ENCODE measurements around the gene KLHDC8B. TPM values are rescaled to one million over a fixed set of nuclear protein-coding genes. Genes with fewer than 3 reads are reported as not detected.
"Not testable (repeated sequence)": the region's sequence is repeated elsewhere in the genome, so short reads cannot be mapped to it uniquely, and the experiment has no call there.

The KLHDC8B gene
- total RNA-seq, 1 donor from 2014 or later, result 0.66 TPM

GRCh38 chr3:49181351-49181750 is 10.0 kb downstream of the KLHDC8B start:
- intact Hi-C loops (cut with micrococcal nuclease), result no loop called here

GRCh38 chr3:49182682-49183081 is 11.3 kb downstream of the KLHDC8B start:
- intact Hi-C loops (cut with micrococcal nuclease), result no loop called here

GRCh38 chr3:49183873-49184272 is 12.5 kb downstream of the KLHDC8B start:
- intact Hi-C loops (cut with micrococcal nuclease), result no loop called here

GRCh38 chr3:49191741-49192140 is 20.3 kb downstream of the KLHDC8B start:
- intact Hi-C loops (cut with micrococcal nuclease), result no loop called here

GRCh38 chr3:49198161-49198560 is 26.8 kb downstream of the KLHDC8B start:
- intact Hi-C loops (cut with micrococcal nuclease), result no loop called here

GRCh38 chr3:49198611-49199230 is 27.3 kb downstream of the KLHDC8B start:
- intact Hi-C loops (cut with micrococcal nuclease), result no loop called here

GRCh38 chr3:49199239-49199899 is 28.0 kb downstream of the KLHDC8B start:
- intact Hi-C loops (cut with micrococcal nuclease), result no loop called here

GRCh38 chr3:49199900-49200281 is 28.5 kb downstream of the KLHDC8B start:
- intact Hi-C loops (cut with micrococcal nuclease), result no loop called here

GRCh38 chr3:49213541-49213943 is 42.1 kb downstream of the KLHDC8B start:
- intact Hi-C loops (cut with micrococcal nuclease), result no loop called here

- intact Hi-C loops (cut with micrococcal nuclease), result no loop called here
Observed at GRCh38 chr3:49213998-49214397, 42.6 kb downstream of the KLHDC8B start.

- intact Hi-C loops (cut with micrococcal nuclease), result not testable (repeated sequence)
Observed at GRCh38 chr3:49216687-49217086, 45.3 kb downstream of the KLHDC8B start.

GRCh38 chr3:49217108-49217507 is 45.7 kb downstream of the KLHDC8B start:
- intact Hi-C loops (cut with micrococcal nuclease), result not testable (repeated sequence)

GRCh38 chr3:49217688-49218470 is 46.5 kb downstream of the KLHDC8B start:
- intact Hi-C loops (cut with micrococcal nuclease), result no loop called here

GRCh38 chr3:49218471-49218989 is 47.1 kb downstream of the KLHDC8B start:
- intact Hi-C loops (cut with micrococcal nuclease), result not testable (repeated sequence)

GRCh38 chr3:49219132-49219531 is 47.7 kb downstream of the KLHDC8B start:
- intact Hi-C loops (cut with micrococcal nuclease), result no loop called here

GRCh38 chr3:49220985-49221563 is 49.7 kb downstream of the KLHDC8B start:
- intact Hi-C loops (cut with micrococcal nuclease), result not testable (repeated sequence)

- intact Hi-C loops (cut with micrococcal nuclease), result no loop called here
Observed at GRCh38 chr3:49222002-49222401, 50.6 kb downstream of the KLHDC8B start.

Other genes with a start within 250 kb of the KLHDC8B start
- 37.9 and 39.8 TPM in 2 replicates for gene P4HTM, start 181.4 kb upstream of the KLHDC8B start, total RNA-seq
- 156 TPM in 2 replicates for gene WDR6, start 164.2 kb upstream of the KLHDC8B start, total RNA-seq
- 21.9 and 23.7 TPM in 2 replicates for gene DALRD3, start 153.0 kb upstream of the KLHDC8B start, total RNA-seq
- gene NDUFAF3, start 149.5 kb upstream of the KLHDC8B start, total RNA-seq, result 110 and 111 TPM in 2 replicates
- 259 and 264 TPM in 2 replicates for gene IMPDH2, start 142.2 kb upstream of the KLHDC8B start, total RNA-seq
- gene QRICH1, start 77.5 kb upstream of the KLHDC8B start, total RNA-seq, result 138 and 147 TPM in 2 replicates
- gene QARS1, start 66.8 kb upstream of the KLHDC8B start, total RNA-seq, result 217 and 243 TPM in 2 replicates
- gene USP19, start 50.8 kb upstream of the KLHDC8B start, total RNA-seq, result 61.2 and 63.5 TPM in 2 replicates
- gene LAMB2, start 38.5 kb upstream of the KLHDC8B start, total RNA-seq, result not detected in 2 replicates
- 23.4 and 24.0 TPM in 2 replicates for gene CCDC71, start 5.3 kb upstream of the KLHDC8B start, total RNA-seq
- 11.6 and 12.7 TPM in 2 replicates for gene C3orf62, start 105.6 kb downstream of the KLHDC8B start, total RNA-seq
- 84.2 and 87.9 TPM in 2 replicates for gene USP4, start 168.5 kb downstream of the KLHDC8B start, total RNA-seq
- 118 and 123 TPM in 2 replicates for gene GPX1, start 186.8 kb downstream of the KLHDC8B start, total RNA-seq
- 450 and 466 TPM in 2 replicates for gene RHOA, start 240.4 kb downstream of the KLHDC8B start, total RNA-seq
- gene TCTA, start 240.8 kb downstream of the KLHDC8B start, total RNA-seq, result 24.6 and 26.6 TPM in 2 replicates